GM12875 (cell line): Measurements from ENCODE around the gene ESYT2.

Experiments used
- H3K4me3 ChIP-seq: one replicate; pipeline ENCODE4 v1.5.1; 2011; ENCODE audit warnings: low read depth, low read length, control low read depth
- CTCF ChIP-seq: IDR thresholded peaks from 2 replicates; pipeline ENCODE4 v1.5.1; 2011; ENCODE audit warnings: low read depth, mild to moderate bottlenecking, control low read depth, inconsistent platforms, low read length, moderate library complexity, borderline replicate concordance; ENCODE audit not compliant: insufficient read depth

The ESYT2 gene

GRCh38 chr7:158685693-158686092 is 143.6 kb downstream of the ESYT2 start:
- no peak for TF ChIP-seq CTCF
- H3K4me3 ChIP-seq = no peak overlapping the region

- TF ChIP-seq CTCF = no peak
- no peak overlapping the region for H3K4me3 ChIP-seq
Observed at GRCh38 chr7:158684329-158684728, 145.0 kb downstream of the ESYT2 start.

GRCh38 chr7:158683541-158683940 is 145.8 kb downstream of the ESYT2 start:
- H3K4me3 ChIP-seq = no peak overlapping the region
- TF ChIP-seq CTCF = no peak

- TF ChIP-seq CTCF = no peak
Observed at GRCh38 chr7:158682456-158682855, 146.9 kb downstream of the ESYT2 start.

More at GRCh38 chr7:158682456-158682855, 146.9 kb downstream of the ESYT2 start:
- no peak overlapping the region for H3K4me3 ChIP-seq
